HepG2 (cell line): Measurements from ENCODE around the gene MECR. TPM values are rescaled to one million over a fixed set of nuclear protein-coding genes. Genes with fewer than 3 reads are reported as not detected.

Source experiments
- ATAD3A ChIP-seq: sonication (generic); formaldehyde crosslinking; IDR thresholded peaks from 2 replicates; pipeline ENCODE4 v1.4.0; 2020; ENCODE audit warnings: missing genetic modification reagents
- BCL6 ChIP-seq: IDR thresholded peaks from 2 replicates; pipeline ENCODE4 v1.6.1; 2016; ENCODE audit warnings: missing genetic modification reagents, missing compliant biosample characterization
- BORCS8-MEF2B ChIP-seq: sonication (generic); formaldehyde crosslinking; IDR thresholded peaks from 2 replicates; pipeline ENCODE4 v1.8.0; 2022; ENCODE audit warnings: mild to moderate bottlenecking, missing genetic modification reagents
- CBX5 ChIP-seq: sonication (generic); formaldehyde crosslinking; IDR thresholded peaks from 2 replicates; pipeline ENCODE4 v1.4.0; 2020; ENCODE audit warnings: missing genetic modification reagents, borderline replicate concordance
- FLYWCH1 ChIP-seq: sonication (generic); formaldehyde crosslinking; IDR thresholded peaks from 2 replicates; pipeline ENCODE4 v1.8.1; 2023; ENCODE audit warnings: mild to moderate bottlenecking, missing genetic modification reagents
- GATA4 ChIP-seq: sonication (generic); IDR thresholded peaks from 2 replicates; pipeline ENCODE4 v1.6.1; 2016; ENCODE audit warnings: antibody characterized with exemption, low read depth, borderline replicate concordance
- HINFP ChIP-seq: sonication (generic); formaldehyde crosslinking; IDR thresholded peaks from 2 replicates; pipeline ENCODE4 v1.4.0; 2020; ENCODE audit warnings: low read depth, mild to moderate bottlenecking, missing genetic modification reagents
- KDM4B ChIP-seq: sonication (generic); formaldehyde crosslinking; IDR thresholded peaks from 2 replicates; pipeline ENCODE4 v1.4.0; 2020; ENCODE audit warnings: missing genetic modification reagents
- MED8 ChIP-seq: sonication (generic); formaldehyde crosslinking; IDR thresholded peaks from 2 replicates; pipeline ENCODE4 v1.8.1; 2023; ENCODE audit warnings: mild to moderate bottlenecking, missing genetic modification reagents; ENCODE audit not compliant: insufficient replicate concordance
- MTA3 ChIP-seq: sonication (generic); formaldehyde crosslinking; IDR thresholded peaks from 2 replicates; pipeline ENCODE4 v1.4.0; 2020; ENCODE audit warnings: missing genetic modification reagents
- NAIF1 ChIP-seq: sonication (generic); formaldehyde crosslinking; IDR thresholded peaks from 2 replicates; pipeline ENCODE4 v1.5.0; 2020; ENCODE audit warnings: mild to moderate bottlenecking, missing genetic modification reagents, borderline replicate concordance
- NR2C2 ChIP-seq: sonication (generic); formaldehyde crosslinking; IDR thresholded peaks from 2 replicates; pipeline ENCODE4 v1.4.0; 2020; ENCODE audit warnings: missing genetic modification reagents, mild to moderate bottlenecking, moderate library complexity, borderline replicate concordance
- POLR2AphosphoS2 ChIP-seq: IDR thresholded peaks from 2 replicates; pipeline ENCODE4 v1.6.1; 2011; ENCODE audit warnings: low read depth, low read length, improper control_type of control experiment
- RFX3 ChIP-seq: IDR thresholded peaks from 2 replicates; pipeline ENCODE4 v1.6.1; 2016; ENCODE audit warnings: missing biosample characterization, missing genetic modification reagents
- RFXAP ChIP-seq: sonication (generic); formaldehyde crosslinking; IDR thresholded peaks from 2 replicates; pipeline ENCODE4 v1.4.0; 2020; ENCODE audit warnings: missing genetic modification reagents, borderline replicate concordance
- TFAP4 ChIP-seq: sonication (generic); IDR thresholded peaks from 2 replicates; pipeline ENCODE4 v1.6.1; 2016; ENCODE audit warnings: low read depth, borderline replicate concordance
- TP53 ChIP-seq: sonication (generic); formaldehyde crosslinking; conservative IDR thresholded peaks from 2 replicates; pipeline ENCODE4 v1.4.0; 2020; ENCODE audit warnings: missing genetic modification reagents
- ZBTB7B ChIP-seq: sonication (generic); formaldehyde crosslinking; IDR thresholded peaks from 2 replicates; pipeline ENCODE4 v1.4.0; 2020; ENCODE audit warnings: missing genetic modification reagents
- ZNF260 ChIP-seq: sonication (generic); formaldehyde crosslinking; IDR thresholded peaks from 2 replicates; pipeline ENCODE4 v1.4.0; 2020; ENCODE audit warnings: missing genetic modification reagents, low read depth, mild to moderate bottlenecking, borderline replicate concordance
- ZNF263 ChIP-seq: sonication (generic); formaldehyde crosslinking; IDR thresholded peaks from 2 replicates; pipeline ENCODE4 v1.4.0; 2020; ENCODE audit warnings: missing genetic modification reagents
- ZNF350 ChIP-seq: sonication (generic); formaldehyde crosslinking; IDR thresholded peaks from 2 replicates; pipeline ENCODE4 v1.4.0; 2020; ENCODE audit warnings: mild to moderate bottlenecking, low read depth, missing genetic modification reagents, borderline replicate concordance
- ZNF615 ChIP-seq: sonication (generic); formaldehyde crosslinking; IDR thresholded peaks from 2 replicates; pipeline ENCODE4 v1.5.0; 2020; ENCODE audit warnings: mild to moderate bottlenecking, missing genetic modification reagents, borderline replicate concordance
- ZSCAN25 ChIP-seq: sonication (generic); formaldehyde crosslinking; IDR thresholded peaks from 2 replicates; pipeline ENCODE4 v1.8.0; 2022; ENCODE audit warnings: mild to moderate bottlenecking, missing genetic modification reagents
- ZUFSP ChIP-seq: sonication (generic); formaldehyde crosslinking; IDR thresholded peaks from 2 replicates; pipeline ENCODE4 v1.9.0; 2021; ENCODE audit warnings: missing genetic modification reagents, mild to moderate bottlenecking, borderline replicate concordance
- polyA plus RNA-seq, 8 experiments: library from polyadenylated mRNA; depleted of rRNA in 3 of 8; stranded (reverse) in 7 of 8; unstranded in 1 of 8; fragments of >200 nt; fragmentation: Illumina TruSeq in 4 of 8; extraction: Trizol in 4 of 8; gene quantifications; 2 replicates each; pipeline versions ENCODE4 v1.2.1 to v1.2.3, GENCODE V29; 2011 to 2016; ENCODE audit warnings: low read depth in 4 of 8, missing spikeins in 1 of 8, mixed read lengths in 1 of 8; ENCODE audit not compliant: insufficient read depth in 1 of 8
- total RNA-seq, 5 experiments: library from RNA; depleted of rRNA; stranded (reverse); fragments of >200 nt; fragmentation: Illumina TruSeq; extraction: Trizol; gene quantifications; 2 replicates each; pipeline ENCODE4 v1.2.3, GENCODE V29; 2016; ENCODE audit warnings: low read depth in 1 of 5

The MECR gene
- total and polyA plus RNA-seq, 2 of the 13 experiments (the other 11 are each of a cell fraction or from before 2014, with no cell fraction given): 18.8 to 24.9 TPM

DNA sequence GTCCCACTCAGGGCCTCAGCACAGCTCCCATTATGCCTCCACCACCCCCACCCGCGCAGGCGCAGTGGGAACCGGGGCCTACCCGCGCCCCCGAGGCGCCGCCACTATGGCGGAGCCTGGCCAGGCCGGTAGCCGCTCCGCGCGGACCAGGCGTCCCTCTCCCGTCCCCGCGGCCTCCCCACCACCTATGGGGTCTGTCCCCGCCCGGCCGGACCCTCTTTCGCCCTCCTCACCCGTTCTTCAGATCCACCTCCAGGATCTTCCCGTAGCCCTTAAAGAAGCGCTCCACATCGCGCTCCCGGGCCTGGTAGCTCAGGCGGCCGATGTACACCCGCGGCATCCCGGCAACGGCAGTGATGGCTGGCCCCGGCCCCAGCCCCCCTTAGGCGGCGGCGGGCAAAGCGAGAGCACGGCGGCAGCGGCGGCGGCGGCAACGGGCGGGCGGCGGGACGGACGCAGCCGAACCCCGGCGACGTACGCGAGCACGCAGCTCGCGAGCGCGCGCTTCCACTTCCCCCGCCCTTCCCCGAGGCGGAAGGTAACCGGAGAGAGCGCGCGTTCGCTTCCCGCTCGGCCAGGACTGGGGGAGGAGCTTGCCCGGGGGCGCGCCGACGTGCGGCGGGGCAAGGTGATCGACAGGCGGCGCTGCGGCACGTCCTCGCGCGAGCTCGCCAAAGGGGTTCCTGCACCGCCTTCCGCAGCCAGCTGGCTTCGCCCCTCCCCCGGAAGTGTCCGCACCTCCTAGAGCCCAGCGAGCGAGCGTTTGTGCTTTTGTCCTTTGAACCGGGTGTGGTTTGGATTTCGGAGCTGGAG, 49.1 kb downstream of the MECR start, which contains the start of gene SRSF4 (continued):
- TF ChIP-seq RFX3 (CRISPR knock-in tag): no peak
- no peak; the same call in 1 of the 2 replicates for TF ChIP-seq ZNF350 (CRISPR knock-in tag)
- peak; percentile 48; the same call in 1 of the 2 replicates for TF ChIP-seq BCL6 (CRISPR knock-in tag)
- no peak; the same call in 1 of the 2 replicates for TF ChIP-seq POLR2AphosphoS2
- no peak for TF ChIP-seq TP53 (CRISPR knock-in tag)
- no peak for TF ChIP-seq ATAD3A
- no peak for TF ChIP-seq GATA4
- no peak; the same call in 1 of the 2 replicates for TF ChIP-seq HINFP
- peak; percentile 13; the same call in 1 of the 2 replicates for TF ChIP-seq ZNF263 (CRISPR knock-in tag)
- no peak for TF ChIP-seq ZNF260
- peak; percentile 62; the same call in 1 of the 2 replicates for TF ChIP-seq KDM4B (CRISPR knock-in tag)
- no peak for TF ChIP-seq NAIF1 (CRISPR knock-in tag)
- peak; percentile 49; the same call in 1 of the 2 replicates for TF ChIP-seq ZSCAN25 (CRISPR knock-in tag)
- peak; percentile 38; the same call in 1 of the 2 replicates for TF ChIP-seq RFXAP (CRISPR knock-in tag)
- TF ChIP-seq TFAP4: peak; percentile 98
- TF ChIP-seq ZBTB7B (CRISPR knock-in tag): 0 out of 2 replicates have a peak, but pooled peaks have one; percentile 27
- TF ChIP-seq NR2C2 (CRISPR knock-in tag): peak; percentile 98
- no peak for TF ChIP-seq ZUFSP (CRISPR knock-in tag)
- peak; percentile 82; the same call in 1 of the 2 replicates for TF ChIP-seq CBX5 (CRISPR knock-in tag)
- no peak for TF ChIP-seq ZNF615 (CRISPR knock-in tag)
- TF ChIP-seq MED8 (CRISPR knock-in tag): peak; percentile 30
- TF ChIP-seq BORCS8-MEF2B (CRISPR knock-in tag): no peak; the same call in 1 of the 2 replicates
- peak; percentile 61; the same call in 1 of the 2 replicates for TF ChIP-seq FLYWCH1 (CRISPR knock-in tag)
- no peak for TF ChIP-seq MTA3 (CRISPR knock-in tag)
